ENCODE data around the gene NTSR1. TPM values are rescaled to one million over a fixed set of nuclear protein-coding genes. Genes with fewer than 3 reads are reported as not detected.

NTSR1 gene
- total and polyA plus RNA-seq, 7 donors = 0.01 to 0.08 (median 0.05) TPM; not detected in 3

- WGBS, 3 donors = 75 to 79% (median 78%) methylated on average over 6 of the region's 6 CpGs
Measured at GRCh38 chr20:62722627-62723026, 14.0 kb downstream of the NTSR1 start.

GRCh38 chr20:62723351-62723750 lies 14.7 kb downstream of the NTSR1 start:
- peak; percentile 41 to 60 for DNase-seq
- WGBS, 3 donors = 1 to 6% (median 3%) methylated on average over 13 of the region's 13 CpGs
- H3K36me3 ChIP-seq (ENCODE audit: insufficient read depth in 1 of 2, low read depth in 1 of 2) = no peaks in the 10 kb centered on the region
- TF ChIP-seq CTCF (IDR thresholded peaks at IDR 0.05) = no peak
- no peak overlapping the region for H3K27ac ChIP-seq
- H3K4me3 ChIP-seq = no peak overlapping the region
- H3K9me3 ChIP-seq = no peaks in the 10 kb centered on the region
- intact Hi-C loops (cut with DNase I) = no loop called here
- peak; percentile 61 to 92 (median 76) for ATAC-seq
- peaks cover 0 to 55% (median 14%) of the 10 kb centered on the region in 3 donors for H3K27me3 ChIP-seq (ENCODE audit: insufficient read depth in 3 of 3, low read length in 2 of 3)
- H3K4me1 ChIP-seq = no peaks in the 10 kb centered on the region

More at GRCh38 chr20:62722627-62723026, 14.0 kb downstream of the NTSR1 start:
- Histone ChIP-seq H3K27me3 (ENCODE audit: insufficient read depth in 3 of 3, low read length in 2 of 3) (peaks cover 0 to 55% (median 13%) of the 10 kb centered on the region in 3 donors), H3K36me3 (ENCODE audit: insufficient read depth in 1 of 2, low read depth in 1 of 2) (no peaks in the 10 kb centered on the region), H3K4me3 (no peak overlapping the region), H3K4me1 (no peaks in the 10 kb centered on the region), H3K9me3 (no peaks in the 10 kb centered on the region), H3K27ac (no peak overlapping the region)
- no peak for TF ChIP-seq CTCF (IDR thresholded peaks at IDR 0.05)
- no peak for DNase-seq
- no peak for ATAC-seq
- intact Hi-C loops (cut with DNase I) = no loop called here

GRCh38 chr20:62723768-62724450 lies 15.3 kb downstream of the NTSR1 start:
- peaks cover 0 to 53% (median 14%) of the 10 kb centered on the region in 3 donors for H3K27me3 ChIP-seq (ENCODE audit: insufficient read depth in 3 of 3, low read length in 2 of 3)
- intact Hi-C loops (cut with DNase I) = no loop called here
- no peak overlapping the region for H3K4me3 ChIP-seq
- H3K27ac ChIP-seq = no peak overlapping the region
- TF ChIP-seq CTCF (IDR thresholded peaks at IDR 0.05) = no peak
- H3K36me3 ChIP-seq (ENCODE audit: insufficient read depth in 1 of 2, low read depth in 1 of 2) = no peaks in the 10 kb centered on the region
- ATAC-seq (no peak), DNase-seq (peak in 1 of 2 donors; percentile 31)
- no peaks in the 10 kb centered on the region for H3K4me1 ChIP-seq
- WGBS, 3 donors = 46 to 55% (median 54%) methylated on average over 11 of the region's 11 CpGs
- no peaks in the 10 kb centered on the region for H3K9me3 ChIP-seq

GRCh38 chr20:62724692-62725595 lies 16.3 kb downstream of the NTSR1 start:
- DNase-seq = peak in 1 of 2 donors; percentile 38

More at GRCh38 chr20:62724692-62725595, 16.3 kb downstream of the NTSR1 start:
- Histone ChIP-seq H3K36me3 (ENCODE audit: insufficient read depth in 1 of 2, low read depth in 1 of 2) (no peaks in the 10 kb centered on the region), H3K4me1 (no peaks in the 10 kb centered on the region), H3K27me3 (ENCODE audit: insufficient read depth in 3 of 3, low read length in 2 of 3) (peaks cover 0 to 53% (median 14%) of the 10 kb centered on the region in 3 donors), H3K4me3 (no peak overlapping the region), H3K9me3 (no peaks in the 10 kb centered on the region), H3K27ac (no peak overlapping the region)
- WGBS, 3 donors = 80 to 84% (median 84%) methylated on average over 24 of the region's 24 CpGs
- no peak for TF ChIP-seq CTCF (IDR thresholded peaks at IDR 0.05)
- no peak for ATAC-seq
- intact Hi-C loops (cut with DNase I) = no loop called here
